Uterus (tissue), 2 donors: ENCODE results near the gene FNBP1L.

Experiments
- POLR2A ChIP-seq, 2 donors: fragments of 450-650 bp; IDR thresholded peaks; one replicate each; pipeline ENCODE4 v1.6.1; 2016; ENCODE audit warnings: antibody characterized with exemption in 2 of 2, mild to moderate bottlenecking in 1 of 2, moderate library complexity in 1 of 2
- TF ChIP-seq, protein P1 (sequence below), 4 experiments: fragments of 200-600 bp in 2 of 4; fragments of 450-650 bp in 2 of 4; sonication (generic) in 2 of 4; IDR thresholded peaks; one replicate each; pipeline ENCODE4 v1.5.1; 2016 to 2019; ENCODE audit warnings: antibody characterized with exemption in 4 of 4, mild to moderate bottlenecking in 2 of 4, moderate library complexity in 1 of 4

DNA sequence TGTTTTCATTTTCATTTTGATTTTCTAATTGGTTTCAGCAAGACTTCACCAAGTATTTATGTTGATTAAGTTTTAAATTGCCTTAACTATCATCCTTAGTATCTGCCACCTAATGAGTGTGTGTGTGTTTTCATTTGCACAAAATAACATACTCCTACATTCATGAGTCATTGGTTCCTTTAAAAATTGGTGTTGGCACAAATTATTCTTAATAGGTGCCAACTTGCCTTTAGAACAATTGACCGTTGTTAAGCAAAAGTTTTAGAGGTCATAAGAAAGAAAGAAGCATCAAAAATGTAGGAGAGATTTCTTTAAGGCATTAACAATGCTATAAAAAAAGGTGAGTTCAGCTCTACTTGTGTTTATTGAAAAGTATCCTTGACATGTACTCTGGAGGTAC, 77.5 kb downstream of the FNBP1L start:
- TF ChIP-seq, protein P1, sequence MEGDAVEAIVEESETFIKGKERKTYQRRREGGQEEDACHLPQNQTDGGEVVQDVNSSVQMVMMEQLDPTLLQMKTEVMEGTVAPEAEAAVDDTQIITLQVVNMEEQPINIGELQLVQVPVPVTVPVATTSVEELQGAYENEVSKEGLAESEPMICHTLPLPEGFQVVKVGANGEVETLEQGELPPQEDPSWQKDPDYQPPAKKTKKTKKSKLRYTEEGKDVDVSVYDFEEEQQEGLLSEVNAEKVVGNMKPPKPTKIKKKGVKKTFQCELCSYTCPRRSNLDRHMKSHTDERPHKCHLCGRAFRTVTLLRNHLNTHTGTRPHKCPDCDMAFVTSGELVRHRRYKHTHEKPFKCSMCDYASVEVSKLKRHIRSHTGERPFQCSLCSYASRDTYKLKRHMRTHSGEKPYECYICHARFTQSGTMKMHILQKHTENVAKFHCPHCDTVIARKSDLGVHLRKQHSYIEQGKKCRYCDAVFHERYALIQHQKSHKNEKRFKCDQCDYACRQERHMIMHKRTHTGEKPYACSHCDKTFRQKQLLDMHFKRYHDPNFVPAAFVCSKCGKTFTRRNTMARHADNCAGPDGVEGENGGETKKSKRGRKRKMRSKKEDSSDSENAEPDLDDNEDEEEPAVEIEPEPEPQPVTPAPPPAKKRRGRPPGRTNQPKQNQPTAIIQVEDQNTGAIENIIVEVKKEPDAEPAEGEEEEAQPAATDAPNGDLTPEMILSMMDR (IDR thresholded peaks at IDR 0.05): no peak
- no peak for TF ChIP-seq POLR2A (IDR thresholded peaks at IDR 0.05)
